GM15510 (cell line): ENCODE results near the gene VASN.

ENCODE experiments used
- POLR2A ChIP-seq: IDR thresholded peaks from 3 replicates; pipeline ENCODE4 v1.6.1; 2011; ENCODE audit warnings: borderline replicate concordance; ENCODE audit not compliant: insufficient read length; ENCODE audit errors: extremely low read depth

Gene VASN

DNA sequence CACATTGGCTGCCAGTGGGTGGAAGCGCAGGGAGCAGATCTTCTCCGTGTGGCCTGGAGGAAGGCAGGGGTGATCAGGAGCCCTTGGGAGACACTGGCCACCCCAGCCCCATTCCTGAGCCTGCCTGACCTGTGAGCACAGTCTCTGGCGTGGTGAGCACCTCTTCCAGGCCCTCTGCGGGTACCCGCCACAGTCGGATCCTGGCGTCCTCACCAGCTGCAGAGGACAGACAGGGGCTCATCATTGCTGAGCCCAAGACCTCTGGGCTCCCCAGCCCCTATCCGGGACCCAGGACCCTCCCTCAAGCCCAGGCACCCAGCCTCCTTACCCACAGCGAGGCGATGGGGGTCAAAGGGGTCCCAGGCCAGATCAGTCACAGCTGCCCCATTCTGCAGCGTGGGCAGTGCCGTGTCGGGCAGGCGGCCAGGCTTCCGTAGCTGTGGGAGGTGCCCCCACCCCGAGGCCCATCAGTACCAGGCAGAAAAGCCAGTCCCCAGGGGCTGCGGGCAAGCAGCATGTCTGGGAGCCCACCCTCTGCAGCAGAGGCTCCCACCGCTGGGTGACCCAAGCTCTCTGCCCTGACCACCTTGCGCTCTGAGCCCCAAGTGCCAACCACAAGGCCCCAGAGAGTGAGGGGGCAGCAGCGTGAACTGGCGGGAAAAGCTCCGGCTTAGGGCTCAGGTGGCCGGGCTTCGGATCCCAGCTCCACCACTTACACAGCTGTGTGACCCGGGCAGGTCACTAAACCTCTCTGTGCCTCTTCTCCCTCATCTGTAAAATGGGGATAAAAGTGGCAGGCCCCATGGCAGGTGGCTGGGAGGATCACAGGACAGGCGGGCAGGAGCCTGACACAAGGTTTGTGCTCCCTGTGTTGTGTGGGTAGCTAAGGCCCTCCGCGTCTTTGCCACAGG is 10.4 kb upstream of the VASN start:
- TF ChIP-seq POLR2A: no peak

DNA sequence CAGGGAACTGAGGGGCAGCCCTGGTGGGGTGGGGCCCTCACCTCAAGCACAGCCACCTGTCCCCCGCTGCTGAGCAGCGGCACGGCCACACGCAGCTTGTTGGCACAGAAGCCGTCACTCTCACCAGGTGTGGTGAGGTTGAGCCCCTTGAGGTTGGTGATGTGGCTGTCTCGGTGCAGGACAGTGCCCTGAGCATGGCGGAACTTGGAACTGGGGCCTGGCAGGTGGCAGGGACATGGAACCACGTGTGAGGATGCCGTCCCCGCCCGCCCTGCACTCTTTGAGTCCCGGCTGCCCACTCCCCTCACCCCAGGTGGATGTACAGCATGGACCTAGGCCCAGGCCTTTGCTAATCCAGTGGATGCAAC is 9.7 kb upstream of the VASN start:
- no peak for TF ChIP-seq POLR2A

DNA sequence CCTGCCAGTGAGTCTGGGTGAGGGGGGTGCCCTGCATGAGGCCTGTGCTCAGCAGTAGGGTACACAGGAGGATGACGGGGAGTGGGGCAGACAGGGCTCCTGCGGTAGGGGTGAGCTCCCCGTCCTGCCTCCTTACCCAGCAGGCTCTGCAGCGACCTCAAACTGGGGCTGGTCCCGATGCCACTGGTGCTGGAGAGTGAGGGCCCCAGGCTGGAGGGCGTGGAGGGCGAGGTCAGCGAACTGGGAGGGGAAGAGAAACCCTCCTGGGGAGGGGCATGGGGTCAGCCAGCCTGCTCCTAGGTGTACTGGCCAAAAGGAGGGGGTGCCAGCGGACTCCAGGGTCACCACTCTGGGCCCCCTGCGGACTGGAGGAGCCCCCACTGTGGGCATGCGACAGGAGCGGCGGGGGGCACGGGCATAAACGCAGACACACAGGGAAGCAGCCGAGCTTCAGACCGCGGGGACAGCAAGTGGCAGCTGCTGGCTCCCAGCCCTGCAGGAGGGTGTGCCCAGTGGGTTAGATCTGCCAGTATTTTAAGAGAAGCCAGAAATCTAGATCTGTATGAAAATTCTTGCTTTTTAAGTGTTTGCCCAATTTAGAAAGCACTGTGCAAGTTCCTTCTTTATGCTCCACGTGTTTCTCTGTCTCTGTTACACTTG is 9.0 kb upstream of the VASN start:
- TF ChIP-seq POLR2A: no peak

DNA sequence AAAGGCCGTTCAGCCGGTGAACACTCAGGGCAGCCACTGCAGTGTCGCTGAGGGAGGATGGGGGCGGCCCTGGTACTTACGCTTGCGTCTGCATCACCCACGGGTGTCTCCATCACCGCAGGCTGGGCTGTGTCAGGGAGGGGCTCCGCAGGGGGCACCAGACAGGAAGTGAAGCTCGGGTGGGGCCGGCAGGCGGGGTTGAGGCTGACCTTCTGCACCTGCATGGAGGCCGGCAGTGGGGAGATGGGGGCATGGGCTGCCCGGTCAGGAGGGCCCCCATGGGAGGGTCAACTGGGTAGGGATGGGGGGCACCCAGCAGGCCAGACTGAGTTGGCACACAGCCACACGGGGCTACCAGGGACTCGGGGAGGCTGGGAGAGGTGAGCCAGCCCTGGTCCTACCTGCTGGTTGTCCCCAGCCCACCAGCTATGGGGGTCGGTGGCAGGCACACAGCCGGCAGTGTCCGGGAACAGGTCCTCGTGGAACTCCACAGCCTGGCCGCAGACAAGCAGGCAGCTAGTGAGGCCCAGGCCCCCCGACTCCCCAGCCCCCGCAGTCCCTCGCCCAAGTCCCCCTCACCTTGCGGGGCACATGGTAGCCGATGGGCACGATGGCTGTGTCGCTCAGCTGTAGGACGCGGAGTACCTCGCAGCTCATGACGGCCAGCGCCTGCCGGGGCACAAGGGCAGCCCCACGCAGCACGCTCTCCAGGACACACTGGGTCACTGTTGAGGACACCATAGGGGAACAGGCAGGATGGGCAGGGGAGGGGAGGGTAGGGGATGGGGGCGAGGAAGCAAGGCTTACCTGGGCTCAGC is 7.2 kb upstream of the VASN start:
- no peak for TF ChIP-seq POLR2A

DNA sequence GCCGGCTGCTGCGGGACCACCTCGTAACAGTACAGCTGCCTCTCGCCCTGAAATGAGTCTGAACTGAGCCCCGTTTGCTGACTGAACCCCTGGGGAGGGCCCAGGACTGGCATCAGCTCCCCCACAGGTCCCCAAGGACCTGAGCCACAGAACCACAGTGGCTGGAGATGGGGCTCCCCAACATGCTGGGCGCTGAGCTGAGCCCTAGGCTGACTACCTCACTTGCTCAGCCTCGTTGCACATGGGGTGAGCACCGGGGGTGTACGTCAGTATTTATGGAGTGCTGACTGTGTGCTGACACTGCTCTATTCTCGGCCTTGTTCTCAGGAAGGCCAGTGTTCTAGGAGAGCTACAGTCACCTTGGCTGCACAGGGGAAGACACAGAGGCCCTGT is 6.6 kb upstream of the VASN start:
- TF ChIP-seq POLR2A: no peak

GRCh38 chr16:4365615-4366014 is 6.0 kb upstream of the VASN start:
- no peak for TF ChIP-seq POLR2A

- TF ChIP-seq POLR2A: no peak
Observed at GRCh38 chr16:4366016-4366415, 5.6 kb upstream of the VASN start.

- no peak for TF ChIP-seq POLR2A
Observed at GRCh38 chr16:4367393-4367856, 4.2 kb upstream of the VASN start.

GRCh38 chr16:4369007-4369733 is 2.5 kb upstream of the VASN start:
- no peak for TF ChIP-seq POLR2A

DNA sequence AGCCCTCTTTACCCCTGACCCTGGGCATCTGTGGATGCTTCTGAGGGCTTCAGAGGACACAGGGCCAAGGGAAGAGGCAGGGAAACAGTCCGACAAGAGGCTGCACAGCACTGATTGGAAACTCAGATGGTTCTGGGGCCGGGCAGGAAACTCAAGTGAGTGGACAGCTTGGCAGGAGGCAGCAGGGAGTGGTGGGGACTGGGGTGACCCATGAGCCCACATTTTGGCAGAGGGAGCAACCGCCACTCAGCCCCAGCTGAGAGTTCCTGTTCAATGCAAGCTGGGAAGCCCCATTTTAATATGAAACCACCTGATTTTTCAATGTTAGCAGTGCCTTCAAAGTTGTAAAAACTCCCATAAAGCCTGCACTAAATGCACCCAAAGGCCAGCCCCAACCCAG is 1.5 kb upstream of the VASN start:
- TF ChIP-seq POLR2A: no peak

GRCh38 chr16:4370570-4371356 is 885 bp upstream of the VASN start:
- TF ChIP-seq POLR2A: no peak

DNA sequence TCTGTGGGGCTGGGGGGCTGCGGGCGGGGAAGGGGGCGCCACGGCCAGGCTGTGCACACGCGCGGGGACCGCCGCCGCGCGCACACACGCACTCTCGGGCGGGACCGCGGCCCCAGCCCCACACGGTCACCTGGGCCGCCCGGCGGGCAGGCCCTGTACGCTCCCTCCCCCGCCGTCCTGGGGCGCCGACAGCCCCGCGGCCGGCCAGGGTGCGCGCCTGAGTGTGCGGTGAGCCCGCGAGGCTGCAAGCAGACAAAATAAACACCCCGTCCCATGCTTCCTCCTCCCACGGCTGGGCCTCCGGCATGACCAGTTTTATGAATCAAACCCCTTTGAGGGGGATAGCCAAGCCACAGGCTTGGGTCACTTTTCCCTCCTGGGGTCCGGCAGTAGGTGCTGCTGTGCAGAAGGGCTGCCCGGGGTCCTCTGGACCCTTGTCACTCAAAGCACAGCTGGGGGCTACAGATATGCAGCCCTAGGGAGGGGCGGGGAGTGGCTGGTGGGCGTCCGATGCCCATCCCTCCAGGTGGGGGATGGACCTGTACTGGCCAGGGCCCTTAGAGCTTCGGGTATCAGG is 441 bp downstream of the VASN start:
- TF ChIP-seq POLR2A: no peak

GRCh38 chr16:4372578-4373355 is 1.1 kb downstream of the VASN start:
- no peak for TF ChIP-seq POLR2A
